Mucosa of descending colon (tissue), 3 donors: ENCODE data around the gene PHPT1. TPM values are rescaled to one million over a fixed set of nuclear protein-coding genes. Genes with fewer than 3 reads are reported as not detected.

Experiments
- ATAC-seq: fragments of 200-7000 bp; cut with Tn5 transposase; one replicate; pipeline ENCODE4 v1.9.1; 2020; ENCODE audit warnings: mild to moderate bottlenecking, moderate library complexity
- DNase-seq, 3 donors: peaks; one replicate each; pipeline ENCODE4 v3.0.0-alpha.2; 2020
- H3K36me3 ChIP-seq: fragments of 200-600 bp; one replicate; pipeline ENCODE4 v1.8.0; 2021; ENCODE audit warnings: low read depth, mild to moderate bottlenecking
- H3K4me1 ChIP-seq: fragments of 200-600 bp; one replicate; pipeline ENCODE4 v1.8.0; 2021; ENCODE audit warnings: low read depth, mild to moderate bottlenecking
- H3K4me3 ChIP-seq: fragments of 200-600 bp; one replicate; pipeline ENCODE4 v1.8.0; 2021; ENCODE audit warnings: mild to moderate bottlenecking
- H3K9me3 ChIP-seq: fragments of 200-600 bp; one replicate; pipeline ENCODE4 v1.8.0; 2021; ENCODE audit warnings: mild to moderate bottlenecking
- intact Hi-C, 2 donors: fragments of 100-400 bp; cut with DNase I in 1 of 2; cut with micrococcal nuclease in 1 of 2; formaldehyde crosslinking; loops; one replicate each; pipeline versions ENCODE4 v1.11.0 to v1.11.1; 2022; cut with DNase I, micrococcal nuclease
- total RNA-seq, 3 donors: library from RNA; stranded (reverse); fragmentation: NEBNext Ultra II Directional in 2 of 3; extraction: Animal tissue kit (Norgen Biotek cat#: 25700) in 2 of 3; gene quantifications; one replicate each; pipeline versions ENCODE4 v1.2.1 to v1.2.4, GENCODE V29; 2021 to 2023
- TF ChIP-seq, protein P1 (sequence below): fragments of 200-600 bp; IDR thresholded peaks from one replicate; pipeline ENCODE4 v1.8.0; 2022; ENCODE audit warnings: antibody characterized with exemption, mild to moderate bottlenecking
- donor health status: DM: no; HTN: no; CAD: no; lungs with moderate emphysema.
- donor health status: DM: no; HTN: no; CAD: no.
- donor health status: DM: no; HTN: yes; CAD: no.

Gene PHPT1
- total RNA-seq, 3 donors from 2014 or later, result 96.4 to 163 (median 102) TPM

DNA sequence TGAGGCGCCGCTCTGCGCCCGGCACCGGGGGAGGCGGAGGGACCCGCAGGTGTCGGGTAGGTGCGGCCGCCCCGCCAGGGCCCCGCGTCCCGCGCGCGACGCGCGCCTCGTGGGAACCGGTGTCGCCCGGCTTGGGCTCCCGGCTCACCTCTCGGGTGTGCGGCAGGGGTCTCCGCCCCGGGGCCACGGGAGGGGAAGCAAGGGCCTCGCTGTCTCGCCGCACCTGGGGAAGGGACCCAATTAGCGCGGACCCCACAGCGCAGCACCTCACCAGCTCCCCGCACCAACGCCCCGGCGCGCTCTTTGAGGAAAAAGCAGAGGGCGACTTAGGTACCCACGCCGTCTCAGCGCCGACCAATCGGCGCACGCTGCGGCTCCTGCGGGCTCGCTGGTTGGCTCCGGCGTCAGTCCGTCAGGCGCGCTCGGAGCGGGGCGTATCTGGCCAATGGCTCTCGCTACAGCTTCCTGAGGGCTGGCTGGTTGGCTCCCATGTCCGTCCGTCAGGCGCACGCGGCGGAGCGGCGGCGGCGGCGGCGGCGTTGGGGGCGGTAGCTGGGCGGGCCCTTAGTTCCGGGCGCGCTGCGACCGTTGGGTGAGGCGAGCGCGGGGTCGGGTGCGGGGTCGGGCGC, 36.9 kb downstream of the PHPT1 start, which contains the start of gene TRAF2:
TRAF2 (plus strand) TSS at position 567 of the 629 bp plus-strand sequence. CDS start 12,225 bp downstream, outside the sequence.
- peak within 1 kb of the TSS; percentile 50 for H3K4me3 ChIP-seq
- intact Hi-C loops, result no loop called here
- DNase-seq (peak; percentile 98 to 100 (median 99)), ATAC-seq (peak; percentile 92)
- peaks cover 21% of the 10 kb centered on the region for H3K4me1 ChIP-seq
- H3K36me3 ChIP-seq, result no peaks in the 10 kb centered on the region
- H3K9me3 ChIP-seq, result no peaks in the 10 kb centered on the region
- TF ChIP-seq, protein P1, sequence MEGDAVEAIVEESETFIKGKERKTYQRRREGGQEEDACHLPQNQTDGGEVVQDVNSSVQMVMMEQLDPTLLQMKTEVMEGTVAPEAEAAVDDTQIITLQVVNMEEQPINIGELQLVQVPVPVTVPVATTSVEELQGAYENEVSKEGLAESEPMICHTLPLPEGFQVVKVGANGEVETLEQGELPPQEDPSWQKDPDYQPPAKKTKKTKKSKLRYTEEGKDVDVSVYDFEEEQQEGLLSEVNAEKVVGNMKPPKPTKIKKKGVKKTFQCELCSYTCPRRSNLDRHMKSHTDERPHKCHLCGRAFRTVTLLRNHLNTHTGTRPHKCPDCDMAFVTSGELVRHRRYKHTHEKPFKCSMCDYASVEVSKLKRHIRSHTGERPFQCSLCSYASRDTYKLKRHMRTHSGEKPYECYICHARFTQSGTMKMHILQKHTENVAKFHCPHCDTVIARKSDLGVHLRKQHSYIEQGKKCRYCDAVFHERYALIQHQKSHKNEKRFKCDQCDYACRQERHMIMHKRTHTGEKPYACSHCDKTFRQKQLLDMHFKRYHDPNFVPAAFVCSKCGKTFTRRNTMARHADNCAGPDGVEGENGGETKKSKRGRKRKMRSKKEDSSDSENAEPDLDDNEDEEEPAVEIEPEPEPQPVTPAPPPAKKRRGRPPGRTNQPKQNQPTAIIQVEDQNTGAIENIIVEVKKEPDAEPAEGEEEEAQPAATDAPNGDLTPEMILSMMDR, result no peak

DNA sequence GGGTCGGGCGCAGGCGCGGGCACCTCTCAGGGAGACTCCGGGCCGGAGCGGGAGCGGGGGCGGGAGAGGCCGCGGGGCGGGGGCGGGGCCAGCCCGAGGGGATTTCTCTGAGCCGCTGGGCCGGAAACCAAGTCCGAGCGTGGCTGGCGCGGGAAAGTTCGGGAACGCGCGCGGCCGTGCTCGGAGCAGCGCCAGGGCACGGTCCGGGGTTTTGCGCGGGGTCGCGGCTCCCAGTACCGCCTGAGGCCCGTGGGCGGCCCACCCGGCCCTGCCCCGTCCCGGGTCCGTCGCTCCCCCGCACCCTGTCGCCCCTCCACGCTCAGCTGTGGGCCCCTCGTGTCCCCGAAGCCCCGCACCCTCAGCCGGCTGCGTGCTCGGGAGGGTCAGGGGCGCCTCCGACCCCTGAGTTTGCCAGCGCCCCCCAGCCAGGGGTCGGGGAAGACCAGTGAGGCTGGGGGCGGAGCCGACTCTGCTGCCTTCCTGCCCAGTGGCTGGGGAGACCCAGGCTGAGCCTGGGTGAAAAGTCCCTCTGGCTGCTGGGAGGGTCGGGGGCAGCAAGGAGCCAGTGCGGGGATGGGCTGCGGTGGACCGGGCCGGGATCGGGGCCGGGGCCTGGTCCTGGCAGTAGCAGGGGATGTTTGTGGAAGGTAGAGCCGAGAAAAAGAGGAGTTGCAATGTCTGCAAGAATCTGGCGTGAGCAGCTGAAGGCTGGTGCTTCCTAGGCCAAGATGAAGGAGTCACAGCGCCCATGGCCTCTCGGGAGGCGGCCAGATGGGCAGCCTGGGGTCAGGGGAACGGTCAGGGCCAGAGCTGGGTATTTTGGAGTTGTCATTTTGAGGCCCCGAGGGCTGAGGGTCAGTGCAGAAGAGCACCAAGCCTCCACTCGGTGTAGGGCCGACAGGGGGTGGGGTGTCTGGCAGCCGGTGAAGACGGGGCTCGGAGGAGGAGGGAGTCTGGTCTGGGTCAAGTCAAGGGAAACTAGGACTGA, 37.7 kb downstream of the PHPT1 start:
- intact Hi-C loops, result no loop called here
- ATAC-seq (peak; percentile 52), DNase-seq (peak; percentile 50 to 72 (median 67))
- H3K36me3 ChIP-seq, result no peaks in the 10 kb centered on the region
- no peaks in the 10 kb centered on the region for H3K9me3 ChIP-seq
- TF ChIP-seq, protein P1, result no peak
- H3K4me1 ChIP-seq, result peaks cover 15% of the 10 kb centered on the region
- H3K4me3 ChIP-seq, result peak overlapping the region; percentile 50

DNA sequence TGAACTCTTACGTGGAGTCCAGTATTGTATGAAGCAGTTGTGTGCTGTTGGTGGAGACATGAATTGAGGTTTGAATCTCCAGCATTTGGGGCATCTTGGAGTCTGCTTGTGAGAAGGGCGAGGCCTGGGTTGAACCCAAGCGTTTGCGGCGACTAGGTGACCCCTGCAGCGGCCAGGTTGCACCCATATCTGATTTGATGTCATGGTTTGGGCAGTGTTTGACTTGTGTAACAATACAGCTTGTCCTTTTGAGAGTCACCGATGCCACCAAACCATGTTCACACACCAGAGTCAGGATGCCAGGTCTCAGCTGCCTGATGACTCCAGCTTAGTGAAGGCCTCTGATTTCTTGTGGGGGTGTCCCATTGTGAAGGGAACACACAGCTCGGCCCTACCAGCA, 39.2 kb downstream of the PHPT1 start:
- intact Hi-C loops, result no loop called here
- peaks cover 10% of the 10 kb centered on the region for H3K4me1 ChIP-seq
- TF ChIP-seq, protein P1, result no peak
- ATAC-seq (no peak), DNase-seq (no peak)
- no peaks in the 10 kb centered on the region for H3K36me3 ChIP-seq
- H3K9me3 ChIP-seq, result no peaks in the 10 kb centered on the region
- H3K4me3 ChIP-seq, result no peak overlapping the region

DNA sequence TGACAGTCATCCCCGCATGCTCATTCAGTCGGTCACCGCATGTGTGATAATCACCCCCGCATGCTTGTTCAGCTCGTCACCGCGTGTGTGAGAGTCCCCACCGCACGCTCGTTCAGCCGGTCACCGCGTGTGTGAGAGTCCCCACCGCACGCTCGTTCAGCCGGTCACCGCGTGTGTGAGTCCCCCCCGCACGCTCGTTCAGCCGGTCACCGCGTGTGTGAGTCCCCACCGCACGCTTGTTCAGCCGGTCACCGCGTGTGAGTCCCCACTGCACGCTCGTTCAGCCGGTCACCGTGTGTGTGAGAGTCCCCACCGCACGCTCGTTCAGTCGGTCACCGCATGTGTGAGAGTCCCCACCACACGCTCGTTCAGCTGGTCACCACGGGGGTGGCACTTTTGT, 40.6 kb downstream of the PHPT1 start:
- no peak overlapping the region for H3K4me3 ChIP-seq
- intact Hi-C loops, result no loop called here
- H3K36me3 ChIP-seq, result no peaks in the 10 kb centered on the region
- TF ChIP-seq, protein P1, result no peak
- no peak for DNase-seq
- H3K9me3 ChIP-seq, result no peaks in the 10 kb centered on the region
- no peak for ATAC-seq
- peaks cover 10% of the 10 kb centered on the region for H3K4me1 ChIP-seq

DNA sequence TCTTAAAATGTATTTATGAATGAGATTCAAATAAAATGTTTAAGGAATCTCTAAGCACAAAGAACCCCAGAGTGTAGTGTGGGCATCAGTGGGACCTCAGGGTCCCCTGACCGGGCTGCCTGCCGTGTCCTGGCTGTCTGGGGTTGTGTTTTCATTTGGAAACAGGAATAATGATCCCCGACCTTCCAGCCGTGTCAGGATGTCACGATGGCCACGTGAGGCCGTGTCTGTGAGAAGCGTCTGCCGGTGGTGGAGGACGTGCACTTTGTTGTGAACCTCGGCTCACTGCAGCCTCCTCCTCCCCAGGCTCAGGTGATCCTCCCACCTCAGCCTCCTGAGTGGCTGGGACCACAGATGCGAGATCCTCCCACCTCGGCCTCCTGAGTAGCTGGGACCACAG, 41.5 kb downstream of the PHPT1 start:
- Histone ChIP-seq H3K36me3 (no peaks in the 10 kb centered on the region), H3K4me1 (peaks cover 10% of the 10 kb centered on the region), H3K9me3 (no peaks in the 10 kb centered on the region), H3K4me3 (no peak overlapping the region)
- intact Hi-C loops, result no loop called here
- ATAC-seq (no peak), DNase-seq (no peak)
- TF ChIP-seq, protein P1, result no peak
